Neural cell (in vitro differentiated cells): ENCODE measurements around the gene COL3A1. TPM values are rescaled to one million over a fixed set of nuclear protein-coding genes. Genes with fewer than 3 reads are reported as not detected.

Source experiments
- H2AFZ ChIP-seq: fragments of 200-600, 300-800 bp; sonication (generic), shearing (Covaris generic); 2 replicates; pipeline ENCODE4 v1.6.0; 2014; ENCODE audit warnings: low read depth, mild to moderate bottlenecking, antibody characterized with exemption, low read length, moderate library complexity
- H3F3A ChIP-seq: fragments of 200-600 bp; shearing (Covaris generic); 2 replicates; pipeline ENCODE4 v1.6.1; 2016; ENCODE audit warnings: mild to moderate bottlenecking, moderate library complexity, mixed read lengths, antibody characterized with exemption, low read length; ENCODE audit not compliant: insufficient read depth, poor library complexity, severe bottlenecking
- H3K27ac ChIP-seq: fragments of 200-600, 300-800 bp; sonication (generic), shearing (Covaris generic); 2 replicates; pipeline ENCODE4 v1.5.1; 2014; ENCODE audit warnings: mild to moderate bottlenecking, low read length, moderate library complexity
- H3K27me3 ChIP-seq: fragments of 300-800, 200-600 bp; sonication (generic), shearing (Covaris generic); 2 replicates; pipeline ENCODE4 v1.6.0; 2014; ENCODE audit warnings: mild to moderate bottlenecking, low read depth, low read length, moderate library complexity; ENCODE audit not compliant: insufficient read depth
- H3K36me3 ChIP-seq: fragments of 300-800, 200-600 bp; sonication (generic), shearing (Covaris generic); 2 replicates; pipeline ENCODE4 v1.5.1; 2014; ENCODE audit warnings: mild to moderate bottlenecking, antibody characterized with exemption, low read length, moderate library complexity; ENCODE audit not compliant: insufficient read depth
- H3K4me2 ChIP-seq: fragments of 300-800, 200-600 bp; sonication (generic), shearing (Covaris generic); 2 replicates; pipeline ENCODE4 v1.6.0; 2014; ENCODE audit warnings: mild to moderate bottlenecking, low read length
- H3K4me3 ChIP-seq: fragments of 300-800, 200-600 bp; sonication (generic), shearing (Covaris generic); 2 replicates; pipeline ENCODE4 v1.5.1; 2014; ENCODE audit warnings: mild to moderate bottlenecking, low read length, moderate library complexity
- H3K79me2 ChIP-seq: fragments of 200-600 bp; shearing (Covaris generic); replicated peaks from 2 replicates; pipeline ENCODE4 v1.6.0; 2014; ENCODE audit warnings: mild to moderate bottlenecking, low read length, moderate library complexity; ENCODE audit not compliant: insufficient read depth
- H3K9ac ChIP-seq: fragments of 300-800, 200-600 bp; sonication (generic), shearing (Covaris generic); 2 replicates; pipeline ENCODE4 v1.6.1; 2016; ENCODE audit warnings: mild to moderate bottlenecking, low read length, mixed read lengths
- H3K9me2 ChIP-seq: fragments of 200-600 bp; shearing (Covaris generic); 2 replicates; pipeline ENCODE4 v1.6.1; 2016; ENCODE audit warnings: mild to moderate bottlenecking, low read length, mixed read lengths; ENCODE audit not compliant: insufficient read depth
- H3K9me3 ChIP-seq: fragments of 200-600, 300-800 bp; sonication (generic), shearing (Covaris generic); 2 replicates; pipeline ENCODE4 v1.6.1; 2016; ENCODE audit warnings: mild to moderate bottlenecking, mixed run types, low read length, moderate library complexity, mixed read lengths
- H4K20me1 ChIP-seq: fragments of 200-600 bp; shearing (Covaris generic); 2 replicates; pipeline ENCODE4 v1.6.1; 2016; ENCODE audit warnings: mild to moderate bottlenecking, mixed run types; ENCODE audit not compliant: insufficient read depth
- EP300 ChIP-seq: fragments of 450-650 bp; conservative IDR thresholded peaks from 2 replicates; pipeline ENCODE4 v1.6.1; 2014; ENCODE audit warnings: antibody characterized with exemption, mild to moderate bottlenecking, moderate library complexity; ENCODE audit not compliant: poor library complexity, severe bottlenecking
- EZH2 ChIP-seq: fragments of 200-600, 300-800 bp; shearing (Covaris generic), sonication (generic); IDR thresholded peaks from 2 replicates; pipeline ENCODE4 v1.6.1; 2014; ENCODE audit warnings: antibody characterized with exemption, low read length, borderline replicate concordance, mild to moderate bottlenecking; ENCODE audit not compliant: insufficient read depth, poor library complexity, severe bottlenecking
- MXI1 ChIP-seq: fragments of 450-650 bp; conservative IDR thresholded peaks from 2 replicates; pipeline ENCODE4 v1.6.1; 2014; ENCODE audit warnings: antibody characterized with exemption, mild to moderate bottlenecking; ENCODE audit not compliant: poor library complexity, severe bottlenecking
- POLR2AphosphoS5 ChIP-seq: IDR thresholded peaks from 2 replicates; pipeline ENCODE4 v1.6.1; 2012
- RAD21 ChIP-seq: fragments of 450-650 bp; conservative IDR thresholded peaks from 2 replicates; pipeline ENCODE4 v1.6.1; 2014; ENCODE audit warnings: antibody characterized with exemption, mild to moderate bottlenecking, moderate library complexity
- REST ChIP-seq: IDR thresholded peaks from 2 replicates; pipeline ENCODE4 v1.6.1; 2012; ENCODE audit warnings: borderline replicate concordance
- SMC3 ChIP-seq: fragments of 450-650 bp; conservative IDR thresholded peaks from 2 replicates; pipeline ENCODE4 v1.6.1; 2014; ENCODE audit warnings: antibody characterized with exemption, mild to moderate bottlenecking, moderate library complexity; ENCODE audit not compliant: poor library complexity
- TAF1 ChIP-seq: IDR thresholded peaks from 2 replicates; pipeline ENCODE4 v1.6.1; 2012; ENCODE audit warnings: low read depth
- polyA plus RNA-seq: library from polyadenylated mRNA; depleted of rRNA; stranded (reverse); fragments of >200 nt; gene quantifications from 2 replicates; pipeline ENCODE4 v1.2.3, GENCODE V29; 2014
- TF ChIP-seq, protein P1 (sequence below): fragments of 450-650 bp; IDR thresholded peaks from 2 replicates; pipeline ENCODE4 v1.5.1; 2014; ENCODE audit warnings: antibody characterized with exemption, mild to moderate bottlenecking, moderate library complexity; ENCODE audit not compliant: poor library complexity, severe bottlenecking

COL3A1 gene
- polyA plus RNA-seq, 1 donor from 2014 or later: 1.3 TPM

DNA sequence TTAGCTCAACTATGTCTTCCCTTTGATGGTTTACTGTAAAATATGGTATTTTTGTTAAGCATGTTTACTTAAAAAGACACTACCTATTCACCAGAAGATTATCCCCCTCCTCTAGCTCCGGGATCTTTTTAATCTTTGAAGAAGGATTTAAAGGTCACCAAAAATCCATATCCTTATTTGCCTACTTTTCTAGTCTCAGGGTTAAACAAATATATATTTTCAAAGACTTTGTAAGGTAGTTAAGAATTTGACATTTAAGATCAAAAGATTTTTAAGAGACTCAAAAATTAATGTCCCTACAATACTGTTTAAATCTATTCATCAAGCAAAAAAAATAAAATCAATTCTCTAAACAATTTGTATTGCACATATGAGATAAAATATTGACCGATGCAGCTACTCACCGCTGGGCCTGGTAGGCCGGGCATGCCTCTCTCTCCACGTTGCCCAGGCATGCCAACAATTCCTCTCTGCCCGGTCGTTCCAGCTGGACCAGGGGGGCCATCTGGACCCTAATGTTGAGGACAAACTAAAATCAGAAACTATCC lies 76.1 kb downstream of the COL3A1 start:
- H3F3A ChIP-seq: no peaks in the 10 kb centered on the region
- no peaks in the 10 kb centered on the region for H3K9me3 ChIP-seq
- no peak for TF ChIP-seq REST
- TF ChIP-seq EZH2: no peak
- no peak overlapping the region for H3K4me2 ChIP-seq
- H3K79me2 ChIP-seq: no peaks in the 10 kb centered on the region
- H4K20me1 ChIP-seq: no peaks in the 10 kb centered on the region
- H3K36me3 ChIP-seq: no peaks in the 10 kb centered on the region
- no peak overlapping the region for H3K9ac ChIP-seq
- no peaks in the 10 kb centered on the region for H3K27me3 ChIP-seq
- no peak overlapping the region for H3K27ac ChIP-seq
- H2AFZ ChIP-seq: no peak overlapping the region
- no peak overlapping the region for H3K4me3 ChIP-seq
- no peaks in the 10 kb centered on the region for H3K9me2 ChIP-seq

GRCh38 chr2:189056200-189057106 lies 82.3 kb downstream of the COL3A1 start:
- no peak overlapping the region for H3K4me3 ChIP-seq
- H3K9me3 ChIP-seq: no peaks in the 10 kb centered on the region
- H3K9ac ChIP-seq: no peak overlapping the region
- H3K9me2 ChIP-seq: no peaks in the 10 kb centered on the region
- no peaks in the 10 kb centered on the region for H3K79me2 ChIP-seq
- TF ChIP-seq, protein P1, sequence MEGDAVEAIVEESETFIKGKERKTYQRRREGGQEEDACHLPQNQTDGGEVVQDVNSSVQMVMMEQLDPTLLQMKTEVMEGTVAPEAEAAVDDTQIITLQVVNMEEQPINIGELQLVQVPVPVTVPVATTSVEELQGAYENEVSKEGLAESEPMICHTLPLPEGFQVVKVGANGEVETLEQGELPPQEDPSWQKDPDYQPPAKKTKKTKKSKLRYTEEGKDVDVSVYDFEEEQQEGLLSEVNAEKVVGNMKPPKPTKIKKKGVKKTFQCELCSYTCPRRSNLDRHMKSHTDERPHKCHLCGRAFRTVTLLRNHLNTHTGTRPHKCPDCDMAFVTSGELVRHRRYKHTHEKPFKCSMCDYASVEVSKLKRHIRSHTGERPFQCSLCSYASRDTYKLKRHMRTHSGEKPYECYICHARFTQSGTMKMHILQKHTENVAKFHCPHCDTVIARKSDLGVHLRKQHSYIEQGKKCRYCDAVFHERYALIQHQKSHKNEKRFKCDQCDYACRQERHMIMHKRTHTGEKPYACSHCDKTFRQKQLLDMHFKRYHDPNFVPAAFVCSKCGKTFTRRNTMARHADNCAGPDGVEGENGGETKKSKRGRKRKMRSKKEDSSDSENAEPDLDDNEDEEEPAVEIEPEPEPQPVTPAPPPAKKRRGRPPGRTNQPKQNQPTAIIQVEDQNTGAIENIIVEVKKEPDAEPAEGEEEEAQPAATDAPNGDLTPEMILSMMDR: no peak
- no peak for TF ChIP-seq RAD21
- no peak for TF ChIP-seq MXI1
- no peak for TF ChIP-seq REST
- no peak for TF ChIP-seq POLR2AphosphoS5
- no peak for TF ChIP-seq TAF1
- TF ChIP-seq EP300: no peak
- no peak for TF ChIP-seq SMC3
- no peak for TF ChIP-seq EZH2
- no peaks in the 10 kb centered on the region for H3K36me3 ChIP-seq
- no peaks in the 10 kb centered on the region for H3K27me3 ChIP-seq
- no peaks in the 10 kb centered on the region for H3F3A ChIP-seq
- no peak overlapping the region for H3K27ac ChIP-seq
- no peaks in the 10 kb centered on the region for H4K20me1 ChIP-seq
- H2AFZ ChIP-seq: no peak overlapping the region
- H3K4me2 ChIP-seq: no peak overlapping the region
